A673 (cell line): Measurements from ENCODE around the gene LRCOL1. TPM values are rescaled to one million over a fixed set of nuclear protein-coding genes. Genes with fewer than 3 reads are reported as not detected.

Experiments
- BruUV-seq: library from RNA; stranded (reverse); fragments of 400-500 nt; replicated peaks from 2 replicates; lab custom pipeline; 2021; lab: Mats Ljungman, UMichigan
- CTCF ChIA-PET: fragments of 300-600 bp; sonication (Branson Sonifier 250); formaldehyde crosslinking; loops from one replicate; lab custom pipeline; 2022; ENCODE audit warnings: antibody characterized with exemption; lab: Charles Lee
- POLR2A ChIA-PET: fragments of 300-600 bp; sonication (Branson Sonifier 250); formaldehyde crosslinking; loops from one replicate; lab custom pipeline; 2022; ENCODE audit warnings: antibody characterized with exemption; ENCODE audit not compliant: low non-redundant PET; lab: Charles Lee
- DNase-seq: peaks from one replicate; pipeline ENCODE4 v3.0.0-alpha.2; 2015; ENCODE audit warnings: low spot score
- H3K27ac ChIP-seq: fragments of 200-600 bp; sonication (generic); 2 replicates; pipeline ENCODE4 v1.5.1; 2016; ENCODE audit warnings: mixed run types, low read depth, mild to moderate bottlenecking, mixed read lengths, antibody characterized with exemption, low read length; ENCODE audit not compliant: poor library complexity, severe bottlenecking
- H3K27me3 ChIP-seq: fragments of 200-600 bp; sonication (generic); replicated peaks from 2 replicates; pipeline ENCODE4 v1.6.1; 2017; ENCODE audit warnings: mixed run types, low read depth, mild to moderate bottlenecking, mixed read lengths, antibody characterized with exemption, low read length; ENCODE audit not compliant: insufficient read depth, poor library complexity
- H3K36me3 ChIP-seq: fragments of 200-600 bp; sonication (generic); 2 replicates; pipeline ENCODE4 v1.6.1; 2016; ENCODE audit warnings: mixed run types, mild to moderate bottlenecking, mixed read lengths, antibody characterized with exemption, low read length; ENCODE audit not compliant: insufficient read depth, poor library complexity, severe bottlenecking
- H3K4me1 ChIP-seq: fragments of 200-600 bp; sonication (generic); 2 replicates; pipeline ENCODE4 v1.6.1; 2017; ENCODE audit warnings: mixed run types, mild to moderate bottlenecking, mixed read lengths, antibody characterized with exemption, low read length; ENCODE audit not compliant: insufficient read depth, poor library complexity, severe bottlenecking
- H3K4me3 ChIP-seq: fragments of 200-600 bp; sonication (generic); 2 replicates; pipeline ENCODE4 v1.5.1; 2016; ENCODE audit warnings: low read depth, mixed run types, mild to moderate bottlenecking, mixed read lengths, low read length; ENCODE audit not compliant: poor library complexity, severe bottlenecking
- H3K9me3 ChIP-seq: fragments of 200-600 bp; sonication (generic); 2 replicates; pipeline ENCODE4 v1.6.1; 2016; ENCODE audit warnings: mixed run types, low read depth, mild to moderate bottlenecking, mixed read lengths, antibody characterized with exemption, low read length; ENCODE audit not compliant: poor library complexity, severe bottlenecking
- CTCF ChIP-seq: fragments of 300-800, 200-600 bp; sonication (generic); conservative IDR thresholded peaks from 2 replicates; pipeline ENCODE4 v1.5.1; 2017; ENCODE audit warnings: low read depth, mild to moderate bottlenecking, antibody characterized with exemption, low read length, moderate library complexity, mixed read lengths
- EZH2 ChIP-seq: fragments of 200-600 bp; sonication (generic); IDR thresholded peaks from 2 replicates; pipeline ENCODE4 v1.6.1; 2017; ENCODE audit warnings: borderline replicate concordance, low read depth, mild to moderate bottlenecking, mixed read lengths, antibody characterized with exemption, low read length; ENCODE audit not compliant: poor library complexity, severe bottlenecking
- intact Hi-C: fragments of 100-400 bp; cut with micrococcal nuclease; formaldehyde crosslinking; loops from one replicate; pipeline ENCODE4 v1.10.0; 2022; ENCODE audit not compliant: unreplicated experiment
- total RNA-seq: library from RNA; stranded (reverse); gene quantifications from 2 replicates; pipeline ENCODE4 v1.2.3, GENCODE V29; 2021

The LRCOL1 gene
- total RNA-seq, 1 experiment from 2014 or later = not detected

GRCh38 chr12:132621657-132622435 lies 11.5 kb upstream of the LRCOL1 start:
- DNase-seq = no peak
- CTCF ChIA-PET = no interaction called here
- Histone ChIP-seq H3K36me3 (peaks cover 29% of the 10 kb centered on the region), H3K27me3 (peaks cover 21% of the 10 kb centered on the region), H3K9me3 (peaks cover 8% of the 10 kb centered on the region), H3K4me1 (peaks cover 22% of the 10 kb centered on the region), H3K4me3 (no peak overlapping the region), H3K27ac (no peak overlapping the region)
- intact Hi-C loops = no loop called here
- no peak for TF ChIP-seq CTCF
- no peak for TF ChIP-seq EZH2
- POLR2A ChIA-PET = no interaction called here
- BruUV-seq = no TSS peak

DNA sequence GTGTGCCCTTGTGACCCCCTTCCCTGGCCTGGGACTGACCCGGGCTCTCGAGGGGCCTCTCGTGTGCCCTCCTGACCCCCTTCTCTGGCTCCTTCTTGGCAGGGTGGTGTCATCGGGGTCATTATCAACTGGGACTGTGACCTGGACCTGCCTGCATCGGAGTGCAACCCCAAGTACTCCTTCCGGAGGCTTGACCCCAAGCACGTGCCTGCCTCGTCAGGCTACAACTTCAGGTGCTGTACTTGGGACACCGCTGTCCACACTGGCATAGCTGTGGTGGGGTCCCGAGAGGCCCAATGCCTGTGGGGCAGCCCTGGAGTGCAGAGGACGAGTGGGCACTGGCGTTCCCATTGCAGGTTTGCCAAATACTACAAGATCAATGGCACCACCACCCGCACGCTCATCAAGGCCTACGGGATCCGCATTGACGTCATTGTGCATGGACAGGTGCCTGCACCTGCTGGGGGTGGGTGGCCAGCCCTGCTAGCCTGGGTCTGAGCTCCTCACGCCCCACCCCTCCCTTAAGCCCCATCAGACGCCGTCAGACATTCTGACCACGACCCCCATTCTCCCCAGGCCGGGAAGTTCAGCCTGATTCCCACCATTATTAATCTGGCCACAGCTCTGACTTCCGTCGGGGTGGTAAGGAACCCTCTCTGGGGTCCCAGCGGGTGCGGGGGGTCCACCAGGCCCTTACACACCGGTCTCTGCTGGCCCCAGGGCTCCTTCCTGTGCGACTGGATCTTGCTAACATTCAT lies 10.7 kb upstream of the LRCOL1 start:
- ChIA-PET POLR2A (no interaction called here), CTCF (no interaction called here)
- Histone ChIP-seq H3K27me3 (peaks cover 28% of the 10 kb centered on the region), H3K9me3 (peaks cover 11% of the 10 kb centered on the region), H3K4me3 (no peak overlapping the region), H3K4me1 (peaks cover 22% of the 10 kb centered on the region), H3K36me3 (peaks cover 23% of the 10 kb centered on the region), H3K27ac (no peak overlapping the region)
- intact Hi-C loops = no loop called here
- no TSS peak for BruUV-seq
- no peak for DNase-seq
- TF ChIP-seq CTCF (no peak), EZH2 (no peak)

- Histone ChIP-seq H3K36me3 (peaks cover 16% of the 10 kb centered on the region), H3K9me3 (peaks cover 11% of the 10 kb centered on the region), H3K4me1 (peaks cover 22% of the 10 kb centered on the region), H3K27me3 (peaks cover 36% of the 10 kb centered on the region), H3K27ac (no peak overlapping the region), H3K4me3 (no peak overlapping the region)
- ChIA-PET POLR2A (no interaction called here), CTCF (no interaction called here)
- no peak for DNase-seq
- TF ChIP-seq EZH2 = no peak
- no peak for TF ChIP-seq CTCF
- intact Hi-C loops = no loop called here
- BruUV-seq = no TSS peak
Measured at GRCh38 chr12:132620113-132620898, 9.9 kb upstream of the LRCOL1 start.
